HuH-7 (cell line): ENCODE results near the gene ESAM.

Experiments
- DNase-seq: peaks from one replicate; pipeline ENCODE4 v3.0.0; 2011; ENCODE audit warnings: low spot score

ESAM gene

DNA sequence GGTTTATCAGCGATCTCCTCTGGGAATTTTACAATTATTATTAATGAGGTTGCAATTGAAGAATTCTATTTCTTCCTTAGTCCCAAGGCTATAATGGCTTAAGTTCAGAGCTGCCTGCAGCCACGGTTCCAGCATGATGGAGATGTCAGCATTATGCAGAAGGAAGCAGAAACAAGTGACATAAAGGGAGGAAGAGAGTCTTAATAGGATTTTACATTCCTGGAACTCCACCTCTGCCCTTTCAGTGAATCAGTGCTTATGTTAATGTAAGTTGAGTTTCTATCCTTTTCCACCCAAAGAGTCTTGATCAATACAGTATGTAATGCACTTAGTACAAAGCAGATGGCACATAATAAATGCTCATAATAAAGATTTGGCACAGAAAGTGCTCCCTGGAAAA lies 34.0 kb downstream of the ESAM start:
- DNase-seq = no peak

DNA sequence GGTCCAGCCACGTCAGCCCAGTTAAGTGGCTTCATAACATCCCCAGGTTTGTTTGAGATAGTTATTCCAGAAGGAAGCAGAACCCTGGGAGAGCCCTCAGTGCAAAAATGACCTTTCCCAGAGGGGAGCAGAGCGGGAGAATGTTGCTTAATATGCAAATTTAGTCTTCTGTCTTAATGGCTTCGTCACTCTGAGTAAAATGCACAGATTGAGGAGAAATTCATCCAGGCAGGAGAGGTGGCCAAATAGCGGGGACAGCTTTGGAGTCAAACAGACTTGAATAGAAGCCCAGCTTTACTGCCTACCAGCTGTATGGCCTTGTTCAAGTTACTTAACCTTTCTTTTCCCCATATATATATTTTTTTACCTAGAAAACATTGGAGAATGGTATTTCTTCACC lies 34.6 kb downstream of the ESAM start:
- no peak for DNase-seq

DNA sequence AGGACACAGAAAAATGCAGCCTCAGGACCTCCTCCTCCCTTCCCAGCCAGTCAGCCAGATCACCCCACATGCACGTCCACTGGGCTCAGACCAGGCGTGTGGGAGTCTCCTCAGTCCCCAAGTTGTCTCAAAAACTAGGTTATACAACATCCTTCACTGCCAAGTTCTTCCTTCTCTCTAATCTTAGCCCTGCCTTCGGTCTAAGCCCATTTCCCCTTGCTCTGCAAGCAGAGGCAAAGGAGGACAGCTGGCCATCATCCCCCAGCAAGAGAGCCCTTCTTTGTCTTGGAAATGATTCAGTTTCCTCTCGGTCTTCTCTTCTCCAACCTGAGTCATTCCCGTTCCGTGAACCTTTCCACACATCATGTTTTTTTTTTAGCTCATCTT lies 36.4 kb downstream of the ESAM start:
- DNase-seq = no peak

GRCh38 chr11:124724979-124725718 lies 36.9 kb downstream of the ESAM start:
- peak; percentile 78 for DNase-seq

- no peak for DNase-seq
These were observed 39.9 kb downstream of the ESAM start for GRCh38 chr11:124722176-124722575.

DNA sequence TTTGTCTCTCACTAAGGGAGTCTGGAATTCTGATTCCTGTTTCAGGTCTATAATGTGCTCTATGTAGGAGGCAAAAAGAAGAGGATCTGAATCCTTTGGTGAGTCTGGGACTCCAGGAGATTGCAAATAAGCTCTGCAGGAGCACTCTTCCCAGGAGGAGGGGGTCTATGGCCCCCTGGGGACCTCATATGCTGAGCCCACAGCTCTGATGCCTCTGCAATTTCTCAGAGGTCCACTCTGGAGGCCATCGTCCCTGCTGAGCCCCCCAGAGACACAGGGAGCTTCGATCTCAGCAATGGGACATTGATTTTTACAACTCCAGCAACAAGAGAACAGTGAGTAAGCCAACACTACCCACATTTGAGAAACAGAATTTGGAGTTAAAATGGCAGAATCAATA lies 42.6 kb downstream of the ESAM start:
- DNase-seq = no peak

GRCh38 chr11:124718801-124719200 lies 43.3 kb downstream of the ESAM start:
- no peak for DNase-seq

GRCh38 chr11:124717786-124718651 lies 44.1 kb downstream of the ESAM start:
- DNase-seq = no peak

DNA sequence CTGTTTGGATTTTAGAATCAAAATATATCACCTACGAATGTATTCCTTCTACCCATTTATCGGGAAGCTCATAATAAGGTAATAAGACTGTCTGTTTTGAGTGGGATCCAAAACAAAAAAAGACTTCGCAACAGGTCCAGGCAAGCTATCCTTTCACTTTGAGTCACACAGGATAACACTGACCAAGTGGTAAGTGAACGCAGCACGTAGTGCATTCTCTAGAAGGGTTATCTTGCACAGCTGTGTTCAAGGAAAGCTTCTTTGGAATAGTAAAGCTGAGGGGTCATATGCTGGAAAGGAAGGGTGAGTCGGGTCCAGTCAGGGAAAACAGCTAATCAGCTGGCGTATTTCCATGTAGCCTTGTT lies 44.7 kb downstream of the ESAM start:
- DNase-seq = no peak

GRCh38 chr11:124716591-124716990 lies 45.5 kb downstream of the ESAM start:
- no peak for DNase-seq

GRCh38 chr11:124712392-124712791 lies 49.7 kb downstream of the ESAM start:
- no peak for DNase-seq

DNA sequence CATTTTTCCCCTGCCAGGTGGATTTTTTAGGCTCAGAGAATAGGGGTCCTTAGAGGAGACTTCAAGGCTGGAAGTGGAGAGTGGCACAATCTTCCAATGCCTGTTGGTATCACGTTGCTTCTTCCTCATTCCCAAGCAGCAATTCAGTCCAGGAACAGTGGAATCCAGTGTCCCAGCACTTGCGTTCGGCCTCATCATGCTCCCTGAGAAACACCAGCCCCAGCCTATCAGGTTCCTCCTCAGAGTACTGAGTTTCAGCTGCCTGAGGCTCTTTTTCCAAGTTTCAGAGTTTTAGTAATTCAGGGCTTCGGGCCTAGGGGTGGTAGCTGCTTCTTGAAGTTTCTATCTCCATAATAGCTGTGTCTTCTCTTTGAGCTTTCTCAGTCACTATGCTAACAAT lies 54.3 kb downstream of the ESAM start:
- DNase-seq = no peak
